Stimulated activated CD8-positive, alpha-beta memory T cell treated with anti-CD3 and anti-CD28 coated beads, Interleukin-7, amount 100 ng/mL, for 24 hours (primary cell): ENCODE measurements around the gene RPS6KC1.
"Not testable (repeated sequence)": the region's sequence is repeated elsewhere in the genome, so short reads cannot be mapped to it uniquely, and the experiment has no call there.

ENCODE experiments used
- DNase-seq: peaks from one replicate; pipeline ENCODE4 v3.0.0-alpha.2; 2020; ENCODE audit warnings: low read depth

Gene RPS6KC1

DNA sequence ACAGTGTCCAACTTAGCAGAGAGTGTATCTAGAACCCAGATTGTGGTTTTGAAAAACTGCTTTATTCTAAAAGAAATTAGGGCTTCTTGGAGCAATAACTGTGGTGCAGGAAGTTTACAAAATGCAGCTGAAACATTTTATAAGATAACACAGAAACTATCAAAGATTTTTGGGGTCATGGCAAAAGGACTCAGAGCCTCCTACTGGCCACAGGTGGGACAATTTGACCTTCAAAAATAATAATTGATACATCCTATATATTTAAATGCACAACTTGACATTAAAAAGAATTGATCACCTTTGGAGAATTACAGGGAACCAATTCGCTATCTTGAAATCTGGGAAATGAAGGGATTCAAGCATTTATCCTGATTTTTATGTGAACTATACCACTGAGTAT, 235.2 kb downstream of the RPS6KC1 start:
- DNase-seq: no peak

- DNase-seq: no peak
These were observed 236.9 kb downstream of the RPS6KC1 start for GRCh38 chr1:213287987-213288386.

GRCh38 chr1:213291526-213291925, 240.5 kb downstream of the RPS6KC1 start:
- no peak for DNase-seq

- no peak for DNase-seq
These were observed 241.6 kb downstream of the RPS6KC1 start for GRCh38 chr1:213292614-213293013.

DNA sequence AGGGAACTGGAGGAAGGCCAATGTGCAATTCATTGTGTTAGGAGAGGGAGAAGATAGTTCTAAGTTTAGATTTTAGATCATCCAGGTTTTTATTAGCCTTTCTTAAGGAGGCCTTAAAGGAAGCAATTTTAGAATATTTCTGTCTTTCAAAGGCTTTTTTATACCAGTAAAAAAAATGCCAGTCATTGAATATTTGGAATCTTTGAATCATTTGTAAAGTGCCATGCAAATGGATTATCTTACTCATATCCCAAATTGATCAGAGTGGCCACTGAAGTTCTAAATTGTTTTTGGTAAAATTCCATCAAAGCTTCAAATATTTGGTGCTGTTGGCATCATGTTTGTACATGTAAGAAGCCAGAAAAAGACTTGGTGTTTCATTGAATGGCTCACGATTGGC, 244.8 kb downstream of the RPS6KC1 start:
- no peak for DNase-seq

DNA sequence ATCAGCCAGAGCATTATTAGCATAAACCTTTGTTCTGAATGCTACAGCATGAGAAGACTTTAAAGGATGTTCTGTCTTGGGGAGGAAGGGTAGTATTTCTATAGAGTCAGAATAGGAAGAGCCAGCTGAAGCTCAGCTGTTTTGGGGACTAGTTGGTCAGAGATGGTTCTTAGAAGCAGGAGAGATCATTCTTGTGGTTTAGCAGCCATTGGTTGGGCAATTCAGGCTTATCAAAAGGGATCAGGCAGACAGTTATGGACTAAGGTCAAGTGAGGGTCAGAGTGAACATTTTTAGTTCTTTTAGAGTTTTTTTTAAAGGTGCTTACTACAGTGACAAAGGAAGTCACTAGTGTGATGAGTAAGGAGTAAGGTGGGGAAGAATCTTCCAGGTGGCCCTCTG, 245.5 kb downstream of the RPS6KC1 start:
- DNase-seq: no peak

DNA sequence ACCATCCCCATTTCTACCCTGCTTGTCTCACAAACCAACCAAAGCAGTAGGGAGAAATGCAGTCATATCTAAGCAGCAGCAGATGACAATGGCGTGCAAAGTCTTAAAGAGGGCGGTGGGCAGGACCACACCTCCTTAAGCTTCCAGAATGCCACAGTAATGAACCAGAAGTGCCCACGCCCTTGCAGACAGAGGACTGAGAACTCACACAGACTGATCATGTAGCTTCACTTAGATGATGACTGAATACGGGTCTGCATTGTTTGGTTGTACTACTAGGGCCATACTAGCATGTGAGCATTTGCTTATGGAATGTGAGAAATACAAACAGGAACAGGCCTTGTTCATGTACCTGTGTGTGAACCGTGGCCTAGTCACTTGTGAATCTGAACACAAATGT, 246.0 kb downstream of the RPS6KC1 start:
- no peak for DNase-seq

GRCh38 chr1:213300433-213300832, 249.4 kb downstream of the RPS6KC1 start:
- DNase-seq: no peak

GRCh38 chr1:213301524-213301923, 250.5 kb downstream of the RPS6KC1 start:
- DNase-seq: not testable (repeated sequence)

DNA sequence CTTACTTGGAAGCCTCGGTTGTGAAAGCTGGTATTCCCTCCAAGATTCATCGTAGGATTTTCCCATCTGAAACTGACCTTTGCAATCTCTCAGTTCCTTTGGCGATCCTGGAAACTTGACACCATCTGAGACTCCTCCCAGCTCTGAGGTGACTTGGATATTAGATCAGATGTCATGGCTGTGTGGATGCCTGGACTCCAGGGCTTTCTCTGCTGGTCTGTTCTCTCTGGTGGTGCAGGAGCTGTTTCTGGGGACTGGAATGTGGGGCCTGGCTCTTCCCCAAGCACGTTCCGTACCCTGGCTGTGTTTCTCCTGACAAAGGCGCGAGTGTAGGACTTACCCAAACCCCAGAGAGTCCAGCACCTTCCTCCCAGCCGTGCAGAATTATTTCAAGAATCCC, 252.2 kb downstream of the RPS6KC1 start:
- DNase-seq: no peak

DNA sequence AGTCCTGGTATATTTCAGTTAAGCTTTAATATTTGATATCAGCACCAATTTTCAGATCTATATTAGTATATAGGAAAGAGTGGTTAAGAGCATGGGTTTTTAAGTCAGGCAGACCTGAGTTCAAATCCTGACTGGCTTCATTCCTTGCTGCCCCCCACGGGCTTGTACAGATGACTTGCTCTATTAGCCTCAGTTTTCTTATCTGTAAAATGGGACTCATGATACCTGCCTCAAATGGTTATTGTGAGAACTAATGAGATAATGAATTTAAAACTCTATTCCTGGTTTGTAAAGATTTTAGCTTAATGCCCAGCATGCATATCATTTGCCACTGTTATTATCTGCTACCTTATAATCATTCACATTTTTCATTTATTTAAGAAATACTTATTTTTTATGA, 264.5 kb downstream of the RPS6KC1 start:
- no peak for DNase-seq

GRCh38 chr1:213318458-213318857, 267.4 kb downstream of the RPS6KC1 start:
- not testable (repeated sequence) for DNase-seq

DNA sequence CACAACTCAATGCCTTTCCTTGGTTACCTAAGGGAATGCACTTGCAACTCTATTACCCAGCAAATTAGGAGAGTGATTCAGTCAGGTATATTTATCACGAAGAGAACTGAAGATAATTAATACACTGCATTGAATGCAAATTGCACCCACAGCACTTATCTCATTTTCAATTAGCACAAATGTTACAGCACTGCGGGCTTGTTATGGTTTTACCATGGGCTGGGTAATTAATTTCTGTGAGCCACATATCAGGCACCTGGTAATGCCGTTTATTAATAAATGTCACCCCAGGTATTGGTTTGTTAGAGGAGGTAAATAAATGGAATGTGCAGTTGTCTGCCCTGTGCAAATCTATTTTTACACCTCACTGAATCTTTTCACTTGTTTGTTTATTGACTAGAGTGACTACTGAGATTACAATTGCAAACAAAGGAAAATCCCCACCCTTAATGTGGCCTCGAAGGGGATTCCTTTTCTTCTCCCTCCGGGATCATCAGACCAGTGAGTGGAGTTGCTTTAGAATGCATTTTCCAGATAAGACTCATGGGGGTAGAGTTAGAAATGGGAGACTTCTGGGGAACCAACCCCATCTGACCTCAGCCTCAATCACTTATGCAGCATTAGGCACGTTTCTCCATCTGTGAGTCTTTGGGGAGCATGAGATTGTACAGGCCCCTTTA, 269.3 kb downstream of the RPS6KC1 start:
- no peak for DNase-seq
